ENCODE results near the gene SBF1.
A peak's percentile ranks its signal among the peaks of the same experiment; 100 is the strongest.

Gene SBF1

GRCh38 chr22:50516068-50516467 lies 41.2 kb upstream of the SBF1 start:
- H3K27me3 ChIP-seq (ENCODE audit: insufficient read depth, low read length, poor library complexity, severe bottlenecking) = no peaks in the 10 kb centered on the region
- no peak overlapping the region for H3K4me3 ChIP-seq (ENCODE audit: low read length, poor library complexity, severe bottlenecking)
- peaks cover 9% of the 10 kb centered on the region for H4K20me1 ChIP-seq (ENCODE audit: insufficient read depth, low read length, poor library complexity, severe bottlenecking)
- no peaks in the 10 kb centered on the region for H3F3A ChIP-seq (ENCODE audit: low read depth)
- no peak overlapping the region for H2AFZ ChIP-seq (ENCODE audit: low read length)
- peaks cover 59% of the 10 kb centered on the region for H3K79me2 ChIP-seq (ENCODE audit: insufficient read depth, low read length)
- H3K4me2 ChIP-seq (ENCODE audit: low read depth, low read length, poor library complexity, severe bottlenecking) = peak overlapping the region; percentile 22
- H3K36me3 ChIP-seq (ENCODE audit: insufficient read depth, low read length) = peaks cover 31% of the 10 kb centered on the region; the same call in 1 of the 2 replicates
- peaks cover 20% of the 10 kb centered on the region for H3K4me1 ChIP-seq (ENCODE audit: insufficient read depth, low read length, poor library complexity, severe bottlenecking)
- H3K9ac ChIP-seq (ENCODE audit: low read depth, low read length, poor library complexity, severe bottlenecking) = no peak overlapping the region
- TF ChIP-seq, protein P1, sequence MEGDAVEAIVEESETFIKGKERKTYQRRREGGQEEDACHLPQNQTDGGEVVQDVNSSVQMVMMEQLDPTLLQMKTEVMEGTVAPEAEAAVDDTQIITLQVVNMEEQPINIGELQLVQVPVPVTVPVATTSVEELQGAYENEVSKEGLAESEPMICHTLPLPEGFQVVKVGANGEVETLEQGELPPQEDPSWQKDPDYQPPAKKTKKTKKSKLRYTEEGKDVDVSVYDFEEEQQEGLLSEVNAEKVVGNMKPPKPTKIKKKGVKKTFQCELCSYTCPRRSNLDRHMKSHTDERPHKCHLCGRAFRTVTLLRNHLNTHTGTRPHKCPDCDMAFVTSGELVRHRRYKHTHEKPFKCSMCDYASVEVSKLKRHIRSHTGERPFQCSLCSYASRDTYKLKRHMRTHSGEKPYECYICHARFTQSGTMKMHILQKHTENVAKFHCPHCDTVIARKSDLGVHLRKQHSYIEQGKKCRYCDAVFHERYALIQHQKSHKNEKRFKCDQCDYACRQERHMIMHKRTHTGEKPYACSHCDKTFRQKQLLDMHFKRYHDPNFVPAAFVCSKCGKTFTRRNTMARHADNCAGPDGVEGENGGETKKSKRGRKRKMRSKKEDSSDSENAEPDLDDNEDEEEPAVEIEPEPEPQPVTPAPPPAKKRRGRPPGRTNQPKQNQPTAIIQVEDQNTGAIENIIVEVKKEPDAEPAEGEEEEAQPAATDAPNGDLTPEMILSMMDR (conservative IDR thresholded peaks at IDR 0.05; ENCODE audit: low read length) = no peak
- TF ChIP-seq EZH2phosphoT487 (IDR thresholded peaks at IDR 0.05; ENCODE audit: borderline replicate concordance) = no peak
- H3K9me3 ChIP-seq (ENCODE audit: insufficient read depth, low read depth, low read length) = no peaks in the 10 kb centered on the region
- no peaks in the 10 kb centered on the region for H3K9me2 ChIP-seq (replicated peaks; ENCODE audit: low read depth, low read length)

DNA sequence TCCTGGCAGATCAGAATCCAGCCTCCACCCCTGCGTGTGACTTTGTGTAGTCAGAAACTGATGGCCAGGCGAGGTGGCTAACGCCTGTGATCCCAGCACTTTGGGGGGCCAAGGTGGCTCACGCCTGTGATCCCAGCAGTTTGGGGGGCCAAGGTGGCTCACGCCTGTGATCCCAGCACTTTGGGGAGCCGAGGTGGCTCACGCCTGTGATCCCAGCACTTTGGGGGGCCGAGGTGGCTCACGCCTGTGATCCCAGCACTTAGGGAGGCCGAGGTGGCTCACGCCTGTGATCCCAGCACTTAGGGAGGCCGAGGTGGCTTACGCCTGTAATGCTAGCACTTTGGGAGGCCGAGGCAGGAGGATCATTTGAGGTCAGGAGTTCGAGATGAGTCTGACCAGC lies 38.3 kb upstream of the SBF1 start:
- Histone ChIP-seq H3K4me3 (ENCODE audit: low read length, poor library complexity, severe bottlenecking) (peak overlapping the region; percentile 33), H4K20me1 (ENCODE audit: insufficient read depth, low read length, poor library complexity, severe bottlenecking) (peaks cover 19% of the 10 kb centered on the region), H3K9me2 (replicated peaks; ENCODE audit: low read depth, low read length) (no peaks in the 10 kb centered on the region), H3K36me3 (ENCODE audit: insufficient read depth, low read length) (peaks cover 10% of the 10 kb centered on the region; the same call in 1 of the 2 replicates), H3K9ac (ENCODE audit: low read depth, low read length, poor library complexity, severe bottlenecking) (peak overlapping the region; percentile 31), H3K4me1 (ENCODE audit: insufficient read depth, low read length, poor library complexity, severe bottlenecking) (peaks cover 32% of the 10 kb centered on the region), H3K27me3 (ENCODE audit: insufficient read depth, low read length, poor library complexity, severe bottlenecking) (no peaks in the 10 kb centered on the region), H2AFZ (ENCODE audit: low read length) (no peak overlapping the region), H3K9me3 (ENCODE audit: insufficient read depth, low read depth, low read length) (no peaks in the 10 kb centered on the region), H3K4me2 (ENCODE audit: low read depth, low read length, poor library complexity, severe bottlenecking) (peak overlapping the region; percentile 48), H3K79me2 (ENCODE audit: insufficient read depth, low read length) (peaks cover 85% of the 10 kb centered on the region), H3F3A (ENCODE audit: low read depth) (no peaks in the 10 kb centered on the region)
- TF ChIP-seq, protein P1 (conservative IDR thresholded peaks at IDR 0.05; ENCODE audit: low read length) = no peak
- no peak for TF ChIP-seq EZH2phosphoT487 (IDR thresholded peaks at IDR 0.05; ENCODE audit: borderline replicate concordance)

DNA sequence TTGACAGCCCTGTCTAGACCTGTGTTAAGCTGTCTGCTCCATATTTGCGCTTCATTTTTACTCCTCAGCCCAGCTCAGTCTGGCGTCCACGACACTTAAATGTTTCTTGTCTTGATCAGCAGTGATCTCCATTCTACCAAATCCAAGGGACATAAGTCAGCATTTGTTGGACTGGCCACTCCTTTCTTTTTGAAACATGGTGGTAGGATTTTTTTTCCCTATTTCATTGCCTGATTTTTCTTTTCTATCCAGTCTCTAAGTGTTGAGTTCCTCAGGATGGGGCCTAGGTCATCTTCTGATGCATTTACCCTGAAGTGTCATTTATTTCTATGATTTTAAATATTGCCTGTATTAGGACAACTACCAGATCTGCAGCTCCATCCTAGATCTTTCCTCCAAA lies 34.1 kb upstream of the SBF1 start:
- Histone ChIP-seq H4K20me1 (ENCODE audit: insufficient read depth, low read length, poor library complexity, severe bottlenecking) (peaks cover 10% of the 10 kb centered on the region), H3K36me3 (ENCODE audit: insufficient read depth, low read length) (no peaks in the 10 kb centered on the region), H3K9me2 (replicated peaks; ENCODE audit: low read depth, low read length) (no peaks in the 10 kb centered on the region), H3K4me1 (ENCODE audit: insufficient read depth, low read length, poor library complexity, severe bottlenecking) (peaks cover 24% of the 10 kb centered on the region), H3K9ac (ENCODE audit: low read depth, low read length, poor library complexity, severe bottlenecking) (peak overlapping the region; percentile 76), H3F3A (ENCODE audit: low read depth) (no peaks in the 10 kb centered on the region), H2AFZ (ENCODE audit: low read length) (peak overlapping the region; percentile 88; the same call in 1 of the 2 replicates), H3K4me2 (ENCODE audit: low read depth, low read length, poor library complexity, severe bottlenecking) (peak overlapping the region; percentile 89), H3K79me2 (ENCODE audit: insufficient read depth, low read length) (peaks cover 79% of the 10 kb centered on the region), H3K27me3 (ENCODE audit: insufficient read depth, low read length, poor library complexity, severe bottlenecking) (no peaks in the 10 kb centered on the region), H3K9me3 (ENCODE audit: insufficient read depth, low read depth, low read length) (no peaks in the 10 kb centered on the region), H3K4me3 (ENCODE audit: low read length, poor library complexity, severe bottlenecking) (peak overlapping the region; percentile 77)
- no peak for TF ChIP-seq EZH2phosphoT487 (IDR thresholded peaks at IDR 0.05; ENCODE audit: borderline replicate concordance)
- TF ChIP-seq, protein P1 (conservative IDR thresholded peaks at IDR 0.05; ENCODE audit: low read length) = no peak

All from Loucy (cell line).